HG03159 (cell line): Measurements from ENCODE around the gene PPP1R37.
"Not testable (repeated sequence)": the region's sequence is repeated elsewhere in the genome, so short reads cannot be mapped to it uniquely, and the experiment has no call there.

ENCODE experiments used
- ATAC-seq: cut with Tn5 transposase; IDR thresholded peaks from one replicate; pipeline ENCODE4 v1.9.1; 2021; ENCODE audit warnings: mild to moderate bottlenecking, moderate library complexity; ENCODE audit not compliant: unreplicated experiment

The PPP1R37 gene

GRCh38 chr19:45094137-45094536, 1.2 kb downstream of the PPP1R37 start:
- ATAC-seq: no peak

DNA sequence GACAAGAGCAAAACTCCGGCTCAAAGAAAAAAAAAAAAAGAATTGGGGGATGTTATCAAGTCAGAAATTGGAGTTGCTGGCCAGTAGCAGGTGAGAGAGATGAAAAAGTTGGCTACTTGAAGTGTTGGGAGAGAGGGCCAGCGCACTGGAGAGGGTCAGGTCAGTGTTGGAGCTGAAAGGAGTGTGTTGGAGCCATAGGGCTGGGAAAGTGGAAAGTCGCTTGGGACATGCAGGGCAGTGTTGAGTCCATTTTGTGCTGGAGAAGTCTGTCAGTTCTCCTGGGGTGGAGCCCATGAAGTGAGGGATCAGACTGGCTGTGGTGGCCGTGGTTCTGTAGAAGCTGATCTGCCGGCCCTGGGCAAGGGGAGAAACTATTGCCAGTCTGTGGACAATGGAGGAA, 1.7 kb downstream of the PPP1R37 start:
- no peak for ATAC-seq

DNA sequence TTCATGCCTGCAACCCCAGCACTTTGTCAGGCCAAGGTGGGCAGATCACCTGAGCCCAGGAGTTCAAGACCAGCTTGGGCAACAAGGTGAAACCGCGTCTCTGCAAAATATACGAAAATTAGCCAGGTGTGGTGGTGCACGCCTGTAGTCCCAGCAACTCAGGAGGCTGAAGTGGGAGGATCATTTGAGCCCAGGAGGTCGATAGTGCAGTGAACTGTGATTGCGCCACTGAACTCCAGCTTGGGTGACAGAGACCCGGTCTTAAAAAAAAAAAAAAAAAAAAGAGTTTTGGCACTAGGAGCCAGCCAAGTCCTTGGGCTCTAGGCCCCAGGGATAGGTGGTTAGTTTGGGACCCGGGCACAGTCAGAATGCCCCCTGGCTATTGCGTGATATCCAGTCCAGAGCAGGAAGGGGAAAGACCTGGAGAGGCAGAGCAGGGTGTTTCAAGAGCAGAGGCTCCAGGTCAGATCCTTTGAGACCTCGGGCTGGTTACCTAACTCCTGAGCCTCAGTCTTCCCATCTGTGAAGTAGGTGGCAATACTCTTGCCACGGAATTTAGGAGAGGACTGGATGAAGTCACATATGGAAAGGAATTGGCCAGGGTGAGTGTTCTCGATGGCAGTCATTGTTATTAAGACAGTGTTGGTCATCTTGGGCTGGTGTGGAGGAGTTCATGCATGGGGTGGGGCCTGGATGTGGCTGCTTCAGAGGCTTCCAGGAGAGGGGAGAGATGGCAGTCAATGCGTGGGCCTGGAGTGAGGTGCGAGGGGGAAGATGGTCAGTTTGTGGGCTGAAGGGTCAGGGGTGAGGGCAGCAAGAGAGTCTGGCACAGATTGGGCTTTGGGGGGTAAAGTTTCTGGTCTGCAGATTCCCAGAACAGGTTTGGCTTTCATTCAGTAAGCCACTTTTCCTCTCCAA, 2.8 kb downstream of the PPP1R37 start:
- no peak for ATAC-seq

- no peak for ATAC-seq
Observed at GRCh38 chr19:45096700-45097099, 3.7 kb downstream of the PPP1R37 start.

DNA sequence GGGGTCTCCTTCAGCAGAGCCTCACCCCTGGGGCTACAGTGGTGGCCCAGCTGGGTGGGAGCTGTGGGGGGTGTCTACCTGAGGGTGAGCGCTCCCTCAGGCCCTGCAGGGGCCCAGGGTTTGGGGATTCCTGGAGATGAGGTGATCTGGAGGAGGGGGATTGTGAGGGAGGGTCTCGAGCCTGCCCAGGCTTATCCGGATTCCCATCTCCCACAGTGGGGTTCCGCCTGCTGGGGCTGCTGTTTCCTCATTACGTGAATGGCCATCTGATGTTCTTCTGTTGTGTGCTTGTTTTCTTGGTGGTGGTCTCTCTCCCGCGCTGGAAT, 4.4 kb downstream of the PPP1R37 start:
- no peak for ATAC-seq

- ATAC-seq: no peak
Observed at GRCh38 chr19:45097776-45098520, 5.0 kb downstream of the PPP1R37 start.

DNA sequence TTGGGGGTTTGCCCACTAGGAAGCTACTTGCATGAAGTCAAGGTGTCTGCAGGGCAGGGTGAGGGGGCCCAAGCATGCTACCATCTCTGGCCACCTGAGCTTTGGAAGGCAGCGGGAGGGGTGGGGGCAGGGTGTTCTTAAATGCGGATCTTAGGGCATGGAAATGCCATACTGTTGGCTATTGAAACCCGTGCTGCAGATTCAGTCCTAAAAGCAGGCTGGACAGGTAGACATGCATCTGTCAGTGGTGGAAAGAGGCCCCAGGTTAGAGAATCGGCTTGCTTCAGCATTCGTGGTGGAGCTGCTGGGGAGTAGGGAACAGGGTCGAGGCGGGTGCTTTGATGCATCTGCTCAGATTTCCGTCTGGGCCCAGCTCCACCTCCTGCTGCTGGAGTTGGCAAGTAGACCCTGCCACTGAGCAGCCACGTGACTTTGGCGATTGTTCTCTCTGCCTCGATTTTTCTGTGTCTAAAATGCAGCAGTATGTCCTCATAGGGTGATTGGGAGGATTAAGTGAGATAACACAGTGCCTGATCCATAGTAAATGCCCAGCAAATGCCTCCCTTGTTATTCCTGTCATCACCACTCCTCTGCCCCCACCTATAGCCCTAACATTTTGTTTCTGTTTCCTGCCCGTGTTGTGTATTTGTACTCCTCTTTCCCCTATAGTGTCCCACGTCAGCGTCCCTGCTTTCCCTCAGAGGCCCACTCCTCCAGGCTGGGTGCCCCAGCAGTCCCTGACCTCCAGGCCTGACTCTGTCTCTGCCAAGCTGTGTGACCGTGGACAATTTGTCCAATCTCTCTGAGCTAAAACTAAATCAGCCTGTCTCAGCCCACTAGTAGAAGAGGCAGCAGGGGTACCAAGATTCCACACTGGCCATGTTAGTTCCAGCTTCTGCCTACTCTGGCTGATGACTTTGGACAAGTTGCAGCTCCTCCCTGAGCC, 5.8 kb downstream of the PPP1R37 start:
- no peak for ATAC-seq

- no peak for ATAC-seq
Observed at GRCh38 chr19:45099467-45100191, 6.7 kb downstream of the PPP1R37 start.

GRCh38 chr19:45100201-45100600, 7.2 kb downstream of the PPP1R37 start:
- ATAC-seq: no peak

GRCh38 chr19:45100846-45101252, 7.9 kb downstream of the PPP1R37 start:
- no peak for ATAC-seq

GRCh38 chr19:45101806-45102205, 8.8 kb downstream of the PPP1R37 start:
- no peak for ATAC-seq

- no peak for ATAC-seq
Observed at GRCh38 chr19:45102481-45102880, 9.5 kb downstream of the PPP1R37 start.

DNA sequence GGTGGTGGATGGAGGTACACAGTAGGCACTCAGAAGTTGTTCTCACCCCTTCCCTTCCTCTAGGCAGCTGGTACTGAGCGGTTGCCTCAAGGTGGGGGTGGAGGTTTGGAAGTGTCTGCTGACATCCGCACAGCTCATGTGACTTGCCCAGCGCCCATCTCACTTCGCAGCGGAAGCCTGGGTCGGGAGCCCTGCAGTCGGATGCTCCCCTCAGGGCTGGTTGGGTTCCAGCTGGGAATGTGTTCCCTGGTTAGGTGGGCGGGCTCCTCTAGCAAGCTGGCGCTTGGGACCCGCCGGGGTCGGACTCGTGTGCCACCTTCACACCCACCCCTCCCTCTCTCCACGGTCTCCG, 10.2 kb downstream of the PPP1R37 start:
- ATAC-seq: no peak

DNA sequence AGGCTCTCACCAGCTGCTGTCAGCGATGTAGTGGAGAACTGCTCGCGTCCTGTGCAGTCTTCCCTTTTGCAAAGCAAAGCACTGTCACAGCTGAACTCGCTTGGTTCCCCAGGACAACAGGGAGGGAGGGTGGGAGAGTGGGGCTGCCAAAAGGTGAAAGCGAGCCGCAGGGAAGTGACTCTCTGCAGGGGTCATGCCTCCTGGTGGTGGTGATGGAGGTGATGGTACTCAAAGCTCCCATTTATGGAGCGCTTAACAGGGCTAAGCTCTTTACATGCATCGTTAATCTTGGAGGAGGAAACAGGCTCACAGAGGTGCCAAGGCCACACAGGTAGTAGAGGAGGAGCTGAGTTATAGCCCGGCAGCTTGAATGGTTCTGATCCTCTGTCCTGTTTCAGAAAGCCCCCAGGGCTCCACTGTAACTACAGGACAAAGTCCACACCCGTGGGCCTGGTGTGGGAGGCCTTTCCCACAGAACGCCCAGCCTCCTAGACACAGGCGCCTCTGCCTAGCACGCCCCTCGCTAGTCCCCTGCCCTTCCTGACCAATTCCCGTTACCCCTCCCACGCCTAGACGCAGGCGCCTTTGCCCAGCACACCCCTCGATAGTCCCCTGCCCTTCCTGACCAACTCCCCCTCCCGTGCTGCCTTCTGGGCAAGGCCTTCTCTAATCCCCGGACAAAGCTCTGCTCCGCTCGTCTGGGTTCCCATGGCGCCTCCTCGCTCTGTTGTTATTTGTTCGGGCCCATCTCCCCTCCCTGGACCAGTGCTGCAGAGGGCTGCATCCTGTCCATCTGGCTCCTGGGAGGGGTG, 10.7 kb downstream of the PPP1R37 start:
- ATAC-seq: no peak

- no peak for ATAC-seq
Observed at GRCh38 chr19:45104658-45105349, 11.8 kb downstream of the PPP1R37 start.

DNA sequence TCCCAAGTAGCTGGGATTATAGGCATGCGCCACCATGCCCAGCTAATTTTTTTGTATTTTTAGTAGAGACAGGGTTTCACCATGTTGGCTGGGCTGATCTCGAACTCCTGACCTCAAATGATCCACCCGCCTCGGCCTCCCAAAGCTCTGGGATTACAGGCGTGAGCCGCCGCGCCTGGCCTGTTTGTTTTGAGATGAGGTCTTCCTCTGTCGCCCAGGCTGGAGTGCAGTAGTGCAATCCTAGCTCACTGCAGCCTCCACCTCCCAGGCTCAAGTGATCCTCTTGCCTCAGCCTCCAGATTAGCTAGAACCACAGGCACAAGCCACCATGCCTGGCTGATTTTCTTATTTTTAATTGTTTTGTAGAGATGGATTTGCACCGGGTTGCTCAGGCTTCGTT, 13.4 kb downstream of the PPP1R37 start:
- not testable (repeated sequence) for ATAC-seq

- ATAC-seq: no peak
Observed at GRCh38 chr19:45107621-45108150, 14.7 kb downstream of the PPP1R37 start.

DNA sequence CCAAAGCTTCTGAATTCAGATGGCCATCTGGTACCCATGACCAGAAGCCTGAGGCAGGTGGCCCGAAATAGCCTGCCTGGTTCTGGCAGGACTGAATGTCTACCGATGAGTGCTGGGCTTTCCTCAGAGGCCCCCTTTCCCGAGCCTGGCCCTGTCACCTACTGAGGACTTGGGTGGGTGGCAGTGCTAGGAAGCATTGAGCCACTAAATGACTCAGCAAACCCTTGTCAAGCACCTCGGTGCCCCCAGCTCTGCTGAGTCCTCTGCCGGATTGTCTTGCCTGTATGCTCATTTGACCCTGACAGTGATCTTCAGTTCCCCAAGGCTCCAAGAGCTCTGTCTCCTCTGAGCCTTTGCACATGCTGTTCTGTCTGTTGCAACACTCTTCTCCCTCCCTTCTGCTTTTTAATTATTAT, 17.9 kb downstream of the PPP1R37 start:
- ATAC-seq: no peak
